Endothelial cell (in vitro differentiated cells): ENCODE measurements around the gene TMEM178B. TPM values are rescaled to one million over a fixed set of nuclear protein-coding genes. Genes with fewer than 3 reads are reported as not detected.

Experiments used
- DNase-seq: peaks from one replicate; pipeline ENCODE4 v3.0.0; 2021; ENCODE audit warnings: low spot score
- H3K27ac Mint-ChIP-seq: one replicate; pipeline ENCODE4 v1.8.0; 2021; ENCODE audit warnings: mixed read lengths, inconsistent platforms; ENCODE audit not compliant: unreplicated experiment
- H3K27me3 Mint-ChIP-seq: one replicate; pipeline ENCODE4 v1.8.0; 2021; ENCODE audit warnings: mild to moderate bottlenecking, moderate library complexity, mixed read lengths, inconsistent platforms; ENCODE audit not compliant: unreplicated experiment
- H3K36me3 Mint-ChIP-seq: one replicate; pipeline ENCODE4 v1.8.0; 2021; ENCODE audit warnings: mild to moderate bottlenecking, low read depth, mixed read lengths, inconsistent platforms; ENCODE audit not compliant: unreplicated experiment
- H3K4me1 Mint-ChIP-seq: one replicate; pipeline ENCODE4 v1.8.0; 2021; ENCODE audit warnings: mild to moderate bottlenecking, mixed read lengths, inconsistent platforms; ENCODE audit not compliant: unreplicated experiment
- H3K4me3 Mint-ChIP-seq: one replicate; pipeline ENCODE4 v1.8.0; 2021; ENCODE audit warnings: mild to moderate bottlenecking, mixed read lengths, inconsistent platforms; ENCODE audit not compliant: unreplicated experiment
- H3K9me3 Mint-ChIP-seq: one replicate; pipeline ENCODE4 v1.8.0; 2021; ENCODE audit warnings: mixed read lengths, inconsistent platforms; ENCODE audit not compliant: unreplicated experiment
- total RNA-seq: library from RNA; stranded (reverse); fragmentation: NEBNext Ultra II Directional; extraction: Animal tissue kit (Norgen Biotek cat#: 25700); gene quantifications from one replicate; pipeline ENCODE4 v1.2.1, GENCODE V29; 2021; ENCODE audit not compliant: unreplicated experiment
- TF ChIP-seq, protein P1 (sequence below): fragments of 200-600 bp; sonication (generic); IDR thresholded peaks from one replicate; pipeline ENCODE4 v1.5.0; 2021; ENCODE audit warnings: antibody characterized with exemption; ENCODE audit not compliant: unreplicated experiment

Gene TMEM178B
- total RNA-seq, 1 donor from 2014 or later: 0.28 TPM

GRCh38 chr7:141444961-141445360 lies 371.1 kb downstream of the TMEM178B start:
- no peak overlapping the region for H3K27ac Mint-ChIP-seq
- peaks cover 3% of the 10 kb centered on the region for H3K36me3 Mint-ChIP-seq
- H3K4me1 Mint-ChIP-seq: no peaks in the 10 kb centered on the region
- no peak for DNase-seq
- H3K27me3 Mint-ChIP-seq: peaks cover 5% of the 10 kb centered on the region
- TF ChIP-seq, protein P1, sequence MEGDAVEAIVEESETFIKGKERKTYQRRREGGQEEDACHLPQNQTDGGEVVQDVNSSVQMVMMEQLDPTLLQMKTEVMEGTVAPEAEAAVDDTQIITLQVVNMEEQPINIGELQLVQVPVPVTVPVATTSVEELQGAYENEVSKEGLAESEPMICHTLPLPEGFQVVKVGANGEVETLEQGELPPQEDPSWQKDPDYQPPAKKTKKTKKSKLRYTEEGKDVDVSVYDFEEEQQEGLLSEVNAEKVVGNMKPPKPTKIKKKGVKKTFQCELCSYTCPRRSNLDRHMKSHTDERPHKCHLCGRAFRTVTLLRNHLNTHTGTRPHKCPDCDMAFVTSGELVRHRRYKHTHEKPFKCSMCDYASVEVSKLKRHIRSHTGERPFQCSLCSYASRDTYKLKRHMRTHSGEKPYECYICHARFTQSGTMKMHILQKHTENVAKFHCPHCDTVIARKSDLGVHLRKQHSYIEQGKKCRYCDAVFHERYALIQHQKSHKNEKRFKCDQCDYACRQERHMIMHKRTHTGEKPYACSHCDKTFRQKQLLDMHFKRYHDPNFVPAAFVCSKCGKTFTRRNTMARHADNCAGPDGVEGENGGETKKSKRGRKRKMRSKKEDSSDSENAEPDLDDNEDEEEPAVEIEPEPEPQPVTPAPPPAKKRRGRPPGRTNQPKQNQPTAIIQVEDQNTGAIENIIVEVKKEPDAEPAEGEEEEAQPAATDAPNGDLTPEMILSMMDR: no peak
- H3K4me3 Mint-ChIP-seq: no peak overlapping the region
- H3K9me3 Mint-ChIP-seq: no peaks in the 10 kb centered on the region

- no peak for DNase-seq
- TF ChIP-seq, protein P1: no peak
- H3K36me3 Mint-ChIP-seq: no peaks in the 10 kb centered on the region
- H3K4me3 Mint-ChIP-seq: no peak overlapping the region
- H3K27me3 Mint-ChIP-seq: no peaks in the 10 kb centered on the region
- H3K9me3 Mint-ChIP-seq: no peaks in the 10 kb centered on the region
- H3K4me1 Mint-ChIP-seq: no peaks in the 10 kb centered on the region
- H3K27ac Mint-ChIP-seq: no peak overlapping the region
These were observed 377.4 kb downstream of the TMEM178B start for GRCh38 chr7:141451232-141451631.

DNA sequence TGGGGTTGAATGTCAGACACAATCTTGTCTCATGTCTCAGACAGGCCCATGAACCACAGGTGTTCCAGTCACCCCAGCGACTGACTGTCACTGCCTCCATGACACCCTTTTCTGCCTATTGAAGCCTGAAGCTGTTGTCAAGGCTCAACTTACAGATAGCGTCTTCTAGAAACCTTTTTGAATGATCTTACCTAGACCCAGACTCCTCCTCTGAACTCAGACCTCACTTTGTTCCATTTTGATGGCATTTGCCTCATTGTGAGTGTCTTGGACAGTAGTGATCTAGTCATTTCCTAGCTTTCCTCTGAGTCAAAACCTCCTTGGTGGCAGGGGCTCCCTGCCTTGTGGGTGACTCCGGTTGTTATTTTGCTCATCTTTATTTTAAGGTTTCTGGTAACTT lies 379.0 kb downstream of the TMEM178B start:
- H3K4me3 Mint-ChIP-seq: no peak overlapping the region
- no peaks in the 10 kb centered on the region for H3K27me3 Mint-ChIP-seq
- TF ChIP-seq, protein P1: no peak
- no peaks in the 10 kb centered on the region for H3K4me1 Mint-ChIP-seq
- no peaks in the 10 kb centered on the region for H3K9me3 Mint-ChIP-seq
- H3K36me3 Mint-ChIP-seq: no peaks in the 10 kb centered on the region
- H3K27ac Mint-ChIP-seq: no peak overlapping the region
- DNase-seq: no peak

GRCh38 chr7:141454338-141454737 lies 380.5 kb downstream of the TMEM178B start:
- TF ChIP-seq, protein P1: no peak
- Mint-ChIP-seq H3K9me3 (no peaks in the 10 kb centered on the region), H3K36me3 (no peaks in the 10 kb centered on the region), H3K27ac (no peak overlapping the region), H3K27me3 (no peaks in the 10 kb centered on the region), H3K4me1 (no peaks in the 10 kb centered on the region), H3K4me3 (no peak overlapping the region)
- no peak for DNase-seq

GRCh38 chr7:141455723-141456122 lies 381.9 kb downstream of the TMEM178B start:
- Mint-ChIP-seq H3K36me3 (no peaks in the 10 kb centered on the region), H3K4me3 (no peak overlapping the region), H3K27ac (no peak overlapping the region), H3K27me3 (no peaks in the 10 kb centered on the region), H3K4me1 (no peaks in the 10 kb centered on the region), H3K9me3 (no peaks in the 10 kb centered on the region)
- DNase-seq: no peak
- TF ChIP-seq, protein P1: no peak
